GM19452 (cell line): ENCODE measurements around the gene RIPK4.

Source experiments
- ATAC-seq: cut with Tn5 transposase; IDR thresholded peaks from one replicate; pipeline ENCODE4 v1.9.1; 2021; ENCODE audit not compliant: unreplicated experiment

The RIPK4 gene

GRCh38 chr21:41769933-41770332, 3.1 kb upstream of the RIPK4 start:
- ATAC-seq, result no peak

GRCh38 chr21:41769521-41769920, 2.7 kb upstream of the RIPK4 start:
- no peak for ATAC-seq

- ATAC-seq, result no peak
Measured at GRCh38 chr21:41769111-41769510, 2.3 kb upstream of the RIPK4 start.

- ATAC-seq, result no peak
Measured at GRCh38 chr21:41768437-41769042, 1.7 kb upstream of the RIPK4 start.

GRCh38 chr21:41767606-41768436, 969 bp upstream of the RIPK4 start:
- ATAC-seq, result no peak

GRCh38 chr21:41765973-41766882, 624 bp downstream of the RIPK4 start:
- no peak for ATAC-seq

- no peak for ATAC-seq
Measured at GRCh38 chr21:41765420-41765821, 1.4 kb downstream of the RIPK4 start.

- ATAC-seq, result no peak
Measured at GRCh38 chr21:41764558-41765419, 2.1 kb downstream of the RIPK4 start.

GRCh38 chr21:41763996-41764395, 2.9 kb downstream of the RIPK4 start:
- ATAC-seq, result no peak

GRCh38 chr21:41763398-41763931, 3.4 kb downstream of the RIPK4 start:
- ATAC-seq, result no peak

GRCh38 chr21:41762753-41763152, 4.1 kb downstream of the RIPK4 start:
- ATAC-seq, result no peak

GRCh38 chr21:41761934-41762635, 4.8 kb downstream of the RIPK4 start:
- ATAC-seq, result no peak

GRCh38 chr21:41761211-41761933, 5.5 kb downstream of the RIPK4 start:
- no peak for ATAC-seq

- no peak for ATAC-seq
Measured at GRCh38 chr21:41760411-41760810, 6.4 kb downstream of the RIPK4 start.

GRCh38 chr21:41759926-41760325, 6.9 kb downstream of the RIPK4 start:
- ATAC-seq, result no peak

GRCh38 chr21:41759214-41759840, 7.5 kb downstream of the RIPK4 start:
- no peak for ATAC-seq

GRCh38 chr21:41758550-41758949, 8.3 kb downstream of the RIPK4 start:
- no peak for ATAC-seq

GRCh38 chr21:41755934-41756773, 10.7 kb downstream of the RIPK4 start:
- no peak for ATAC-seq
